ENCODE measurements around the gene KRCC1.

GRCh38 chr2:88067189-88067588 lies 11.6 kb upstream of the KRCC1 start:
- TF ChIP-seq GATA3 (IDR thresholded peaks at IDR 0.05; ENCODE audit: low read depth, low read length) (no peak), GATA2 (IDR thresholded peaks at IDR 0.05; ENCODE audit: low read depth, low read length) (no peak)
